ENCODE results near the gene VTA1.

Gene VTA1

GRCh38 chr6:142255785-142256184 lies 108.7 kb downstream of the VTA1 start:
- no peak overlapping the region for H3K4me3 ChIP-seq
- no peak overlapping the region for H3K27ac ChIP-seq

GRCh38 chr6:142258305-142258704 lies 111.2 kb downstream of the VTA1 start:
- H3K27ac ChIP-seq, result no peak overlapping the region

GRCh38 chr6:142258757-142259156 lies 111.7 kb downstream of the VTA1 start:
- Histone ChIP-seq H3K27ac (no peak overlapping the region), H3K4me3 (no peak overlapping the region)

More at GRCh38 chr6:142258305-142258704, 111.2 kb downstream of the VTA1 start:
- H3K4me3 ChIP-seq, result no peak overlapping the region

GRCh38 chr6:142260748-142261147 lies 113.7 kb downstream of the VTA1 start:
- no peak overlapping the region for H3K27ac ChIP-seq
- H3K4me3 ChIP-seq, result no peak overlapping the region

GRCh38 chr6:142262231-142262630 lies 115.2 kb downstream of the VTA1 start:
- Histone ChIP-seq H3K27ac (no peak overlapping the region), H3K4me3 (no peak overlapping the region)

GRCh38 chr6:142265476-142265875 lies 118.4 kb downstream of the VTA1 start:
- no peak overlapping the region for H3K27ac ChIP-seq
- no peak overlapping the region for H3K4me3 ChIP-seq

GRCh38 chr6:142266060-142266459 lies 119.0 kb downstream of the VTA1 start:
- Histone ChIP-seq H3K27ac (no peak overlapping the region), H3K4me3 (no peak overlapping the region)

- H3K4me3 ChIP-seq, result no peak overlapping the region
- H3K27ac ChIP-seq, result no peak overlapping the region
Observed at GRCh38 chr6:142271476-142271875, 124.4 kb downstream of the VTA1 start.
